Stimulated activated CD4-positive, alpha-beta T cell treated with anti-CD3 and anti-CD28 coated beads, Interleukin-4, amount 100 ng/mL, for 24 hours (primary cell): ENCODE data around the gene REM2.
"Not testable (repeated sequence)": the region's sequence is repeated elsewhere in the genome, so short reads cannot be mapped to it uniquely, and the experiment has no call there.

Experiments
- DNase-seq: peaks from one replicate; pipeline ENCODE4 v3.0.0-alpha.2; 2020

The REM2 gene

DNA sequence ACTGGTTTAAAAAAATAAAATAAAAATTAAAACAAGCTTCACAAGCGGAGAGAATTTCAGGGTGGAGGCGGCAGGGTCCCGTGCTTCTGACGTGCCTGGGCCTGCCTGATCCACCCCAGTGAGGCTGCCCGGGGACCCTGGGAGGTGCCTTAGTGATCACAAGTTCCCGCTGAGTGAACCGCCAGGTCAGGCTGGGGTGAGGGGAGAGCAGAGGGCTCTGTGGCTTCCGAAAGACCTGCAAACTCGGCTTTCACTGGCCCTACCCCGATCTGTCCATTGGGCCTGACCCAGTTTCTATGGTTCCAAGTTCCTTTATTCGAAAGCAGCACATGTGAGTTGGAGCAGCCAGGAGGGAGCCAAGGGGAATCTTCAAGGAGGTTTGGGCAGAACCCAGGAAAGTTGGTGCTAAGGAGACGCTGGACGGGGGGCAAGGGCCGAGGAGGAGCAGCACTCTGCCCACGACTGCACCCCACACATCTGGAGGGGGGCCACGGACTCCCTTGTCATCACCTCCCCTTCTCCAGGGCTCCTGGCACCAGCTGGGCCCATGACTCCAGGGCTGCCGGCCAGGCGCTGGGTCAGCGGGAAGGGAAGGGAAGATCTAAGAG is 33.7 kb upstream of the REM2 start:
- DNase-seq, result no peak

DNA sequence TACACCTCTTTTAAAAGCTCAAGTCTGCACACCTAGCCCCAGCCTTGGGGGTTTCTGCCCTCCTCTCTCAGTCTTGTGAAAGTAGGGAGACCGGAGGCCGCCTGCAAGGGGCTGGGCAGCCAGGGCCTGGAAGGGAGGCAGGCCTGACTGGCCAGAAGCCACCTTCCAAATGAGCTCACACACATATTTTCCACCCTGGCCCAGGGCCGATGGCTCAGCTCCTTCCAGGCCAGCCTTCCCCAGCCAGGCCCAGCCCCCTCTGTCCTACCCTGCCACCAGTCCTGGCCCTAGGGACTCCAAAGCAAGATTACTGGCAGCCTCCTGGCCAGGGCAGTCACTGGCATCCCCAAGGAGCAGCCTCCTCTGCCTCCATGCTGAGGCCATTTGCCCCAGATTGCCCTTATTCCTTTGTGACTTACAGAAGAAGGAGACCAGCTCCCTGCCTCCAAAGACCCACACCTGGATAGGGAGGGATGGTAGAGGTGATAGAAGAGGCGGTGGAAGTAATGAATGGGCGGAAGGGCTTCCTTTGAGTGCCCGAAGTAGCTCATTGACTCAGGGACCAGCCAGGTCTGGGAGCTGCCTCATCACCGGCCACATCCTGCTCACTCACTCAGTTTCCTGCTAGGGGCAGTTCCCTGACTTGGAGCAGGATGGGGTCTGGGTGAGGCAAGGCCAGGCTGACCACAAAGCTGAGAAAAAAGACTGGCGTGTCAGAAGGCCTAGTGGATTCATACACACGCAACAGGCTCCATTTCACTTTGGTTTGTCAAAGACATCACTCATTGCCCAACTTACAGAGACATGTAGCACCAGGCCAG is 31.9 kb upstream of the REM2 start:
- DNase-seq, result no peak

DNA sequence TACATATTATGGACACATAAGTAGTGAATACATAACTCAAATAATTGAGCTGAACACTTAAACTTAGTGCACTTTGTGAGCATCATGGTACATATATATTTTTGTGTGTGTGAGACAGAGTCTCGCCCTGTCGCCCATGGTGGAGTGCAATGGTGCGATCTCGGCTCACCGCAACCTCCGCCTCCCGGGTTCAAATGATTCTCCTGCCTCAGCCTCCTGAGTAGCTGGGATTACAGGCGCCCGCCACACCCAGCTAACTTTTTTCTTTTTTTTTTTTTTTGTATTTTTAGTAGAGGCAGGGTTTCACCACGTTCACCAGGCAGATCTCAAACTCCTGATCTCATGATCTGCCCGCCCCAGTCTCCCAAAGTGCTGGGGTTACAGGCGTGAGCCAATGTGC is 30.8 kb upstream of the REM2 start:
- not testable (repeated sequence) for DNase-seq

DNA sequence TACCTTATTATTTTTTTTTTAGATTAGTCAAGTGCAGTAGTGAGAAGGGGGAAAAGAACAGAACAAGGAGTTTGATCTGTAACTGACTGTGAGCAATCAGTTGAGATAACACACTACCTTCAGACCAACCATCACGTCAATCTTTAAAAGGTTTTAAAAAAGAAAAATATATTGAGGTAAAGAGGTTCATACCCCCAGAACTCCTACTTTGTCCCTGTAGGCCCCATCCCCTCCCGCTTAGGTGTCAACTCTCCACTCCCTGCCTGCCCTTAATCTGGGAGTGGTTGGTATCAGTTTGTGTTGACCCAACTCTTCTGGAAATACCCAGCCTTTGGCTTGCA is 30.5 kb upstream of the REM2 start:
- DNase-seq, result no peak

DNA sequence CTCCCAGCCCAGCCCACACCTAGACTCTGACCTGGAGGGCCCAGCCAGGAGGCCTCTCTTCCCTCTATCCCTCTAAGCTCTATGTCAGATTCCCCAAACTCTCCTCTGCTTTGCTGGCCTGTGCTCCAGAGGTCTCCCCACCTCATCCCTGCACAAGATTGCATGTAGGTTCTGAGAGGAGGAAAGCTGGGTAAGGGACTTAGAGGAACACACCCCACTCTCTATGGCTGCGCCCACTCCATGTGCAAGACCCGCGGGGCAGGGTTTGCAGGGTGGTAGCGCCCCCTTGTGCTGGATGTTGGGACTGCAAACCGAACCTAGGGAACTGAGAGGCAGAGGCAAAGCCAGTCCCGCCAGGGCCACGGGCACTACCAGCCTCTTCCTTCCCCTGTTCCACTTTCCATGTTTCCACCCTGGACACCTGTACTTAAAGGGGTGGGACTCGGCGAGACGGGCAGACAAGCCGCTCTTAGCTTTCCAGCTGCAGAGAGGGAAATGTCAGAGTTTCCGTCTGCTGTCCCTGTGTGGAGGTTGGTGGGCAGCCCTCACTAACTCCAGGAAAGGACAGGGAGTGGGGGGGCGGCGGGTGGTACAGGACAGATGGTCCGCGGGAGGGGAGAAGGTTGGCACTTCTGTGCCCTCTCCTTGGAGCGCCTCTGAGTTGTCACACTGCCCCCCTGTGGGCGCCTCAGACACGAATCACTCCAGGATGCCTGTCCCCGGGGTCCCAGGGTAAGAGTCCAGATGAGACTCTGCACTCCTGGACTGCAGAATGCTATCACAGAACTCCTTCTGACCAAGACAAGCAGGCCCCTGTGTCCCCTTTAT is 29.9 kb upstream of the REM2 start:
- peak; percentile 93 for DNase-seq

DNA sequence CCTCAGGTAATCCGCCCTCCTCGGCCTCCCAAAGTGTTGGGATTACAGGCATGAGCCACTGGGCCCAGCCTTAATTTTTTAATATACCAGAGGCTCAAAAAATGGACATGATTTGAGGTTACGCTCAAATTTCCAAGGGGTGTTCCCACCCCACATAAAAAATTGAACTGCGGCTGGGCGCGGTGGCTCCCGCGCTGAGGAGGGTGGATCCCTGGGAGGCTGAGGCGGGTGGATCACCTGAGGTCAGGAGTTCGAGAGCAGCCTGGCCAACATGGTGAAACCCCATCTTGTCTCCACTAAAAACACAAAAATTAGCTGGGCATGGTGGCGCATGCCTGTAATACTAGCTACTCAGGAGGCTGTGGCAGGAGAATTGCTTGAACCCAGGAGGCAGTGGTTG is 28.7 kb upstream of the REM2 start:
- not testable (repeated sequence) for DNase-seq

DNA sequence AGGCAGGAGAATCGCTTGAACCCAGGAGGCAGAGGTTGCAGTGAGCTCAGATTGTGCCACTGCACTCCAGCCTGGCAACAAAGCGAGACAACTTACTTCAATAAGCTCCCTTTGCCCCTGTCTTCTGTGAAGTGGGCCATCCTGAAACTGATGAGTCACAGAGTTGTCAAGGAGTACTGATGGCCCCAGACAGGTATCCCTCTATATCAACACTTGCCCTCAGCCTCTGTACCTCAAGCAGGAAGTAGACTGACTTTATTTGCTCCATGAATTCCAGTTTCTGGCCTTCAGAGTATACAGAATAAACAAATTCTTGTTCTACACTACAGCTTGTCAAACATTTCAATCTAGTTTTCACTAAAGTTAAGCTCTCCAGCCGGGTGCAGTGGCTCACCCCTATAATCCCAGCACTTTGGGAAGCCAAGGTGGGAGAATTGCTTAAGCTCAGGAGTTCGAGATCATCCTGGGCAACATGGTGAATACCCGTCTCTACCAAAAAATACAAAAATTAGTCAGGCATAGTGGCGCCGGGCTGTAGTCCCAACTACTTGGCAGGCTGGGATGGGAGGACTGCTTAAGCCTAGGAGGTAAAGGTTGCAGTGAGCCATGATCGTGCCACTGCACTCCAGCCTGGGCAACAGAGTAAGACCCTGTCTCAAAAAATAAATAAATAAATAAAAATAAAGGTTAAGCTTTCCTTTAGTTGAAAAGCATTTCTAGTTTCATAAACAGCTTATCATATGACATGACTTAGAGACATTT is 27.9 kb upstream of the REM2 start:
- no peak for DNase-seq

DNA sequence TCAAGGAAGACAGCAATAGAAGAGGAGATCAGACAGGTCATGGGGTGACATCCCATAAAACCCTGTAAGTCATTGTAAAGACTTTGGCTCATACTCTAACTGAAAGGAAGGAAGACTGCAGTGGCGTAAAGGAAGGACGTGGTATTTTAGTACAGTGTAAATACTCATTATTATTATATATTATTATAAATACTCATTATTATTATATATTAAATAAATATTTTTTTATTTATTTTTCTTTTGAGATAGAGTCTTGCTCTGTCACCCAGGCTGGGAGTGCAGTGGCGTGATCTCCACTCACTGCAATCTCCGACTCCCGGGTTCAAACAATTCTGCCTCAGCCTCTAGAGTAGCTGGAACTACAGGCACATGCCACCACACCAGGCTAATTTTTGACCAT is 26.6 kb upstream of the REM2 start:
- no peak for DNase-seq

DNA sequence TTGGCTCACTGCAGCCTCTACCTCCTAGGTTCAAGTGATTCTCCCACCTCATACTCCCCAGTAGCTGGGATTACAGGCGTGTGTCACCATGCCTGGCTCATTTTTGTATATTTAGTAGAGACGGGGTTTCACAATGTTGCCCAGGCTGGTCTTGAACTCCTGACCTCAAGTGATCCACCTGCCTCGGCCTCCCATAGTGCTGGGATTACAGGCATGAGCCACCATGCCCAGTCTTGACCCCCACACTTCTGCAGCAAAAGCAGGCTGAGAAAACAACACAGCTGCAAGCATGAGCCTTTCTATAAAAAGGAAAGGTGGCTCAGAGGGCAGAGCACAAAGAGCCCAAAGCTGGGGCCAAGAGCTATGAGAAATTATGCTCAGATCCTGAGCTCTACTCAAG is 22.6 kb upstream of the REM2 start:
- not testable (repeated sequence) for DNase-seq

DNA sequence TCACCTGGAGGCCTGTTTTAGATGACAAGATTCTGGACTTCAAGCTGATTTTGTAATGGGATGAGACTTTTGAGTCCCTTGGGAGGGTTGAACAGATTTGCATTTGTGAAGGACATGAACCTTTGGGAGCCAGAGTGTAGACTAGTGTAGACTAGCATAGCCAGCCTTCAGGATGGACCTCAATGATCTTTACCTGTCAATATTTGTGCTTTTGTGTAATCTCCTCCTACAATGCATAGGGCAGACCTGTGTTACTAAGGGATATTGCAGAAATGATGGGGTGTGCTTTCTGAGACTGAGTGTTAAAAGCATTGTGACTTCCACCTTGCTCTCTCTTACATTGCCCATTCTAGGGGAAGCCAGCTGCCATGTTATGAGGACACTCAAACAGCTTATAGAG is 21.4 kb upstream of the REM2 start:
- no peak for DNase-seq

DNA sequence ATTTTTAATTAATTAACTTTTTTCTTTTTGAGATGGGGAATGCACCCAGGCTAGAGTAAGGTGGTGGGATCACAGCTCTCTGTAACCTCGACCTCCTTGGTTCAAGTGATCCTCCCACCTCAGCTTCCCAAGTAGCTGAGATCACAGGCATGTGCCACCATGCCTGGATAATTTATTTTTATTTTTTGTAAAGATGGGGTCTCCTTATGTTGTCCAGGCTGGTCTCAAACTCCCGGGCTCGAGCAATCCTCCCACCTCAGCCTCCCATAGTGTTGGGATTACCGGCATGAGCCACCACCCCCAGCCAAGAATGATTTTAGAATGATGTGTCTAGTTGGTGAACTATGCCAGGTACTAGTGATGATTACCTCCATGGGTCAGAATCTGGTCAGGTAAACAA is 18.0 kb upstream of the REM2 start:
- DNase-seq, result no peak

DNA sequence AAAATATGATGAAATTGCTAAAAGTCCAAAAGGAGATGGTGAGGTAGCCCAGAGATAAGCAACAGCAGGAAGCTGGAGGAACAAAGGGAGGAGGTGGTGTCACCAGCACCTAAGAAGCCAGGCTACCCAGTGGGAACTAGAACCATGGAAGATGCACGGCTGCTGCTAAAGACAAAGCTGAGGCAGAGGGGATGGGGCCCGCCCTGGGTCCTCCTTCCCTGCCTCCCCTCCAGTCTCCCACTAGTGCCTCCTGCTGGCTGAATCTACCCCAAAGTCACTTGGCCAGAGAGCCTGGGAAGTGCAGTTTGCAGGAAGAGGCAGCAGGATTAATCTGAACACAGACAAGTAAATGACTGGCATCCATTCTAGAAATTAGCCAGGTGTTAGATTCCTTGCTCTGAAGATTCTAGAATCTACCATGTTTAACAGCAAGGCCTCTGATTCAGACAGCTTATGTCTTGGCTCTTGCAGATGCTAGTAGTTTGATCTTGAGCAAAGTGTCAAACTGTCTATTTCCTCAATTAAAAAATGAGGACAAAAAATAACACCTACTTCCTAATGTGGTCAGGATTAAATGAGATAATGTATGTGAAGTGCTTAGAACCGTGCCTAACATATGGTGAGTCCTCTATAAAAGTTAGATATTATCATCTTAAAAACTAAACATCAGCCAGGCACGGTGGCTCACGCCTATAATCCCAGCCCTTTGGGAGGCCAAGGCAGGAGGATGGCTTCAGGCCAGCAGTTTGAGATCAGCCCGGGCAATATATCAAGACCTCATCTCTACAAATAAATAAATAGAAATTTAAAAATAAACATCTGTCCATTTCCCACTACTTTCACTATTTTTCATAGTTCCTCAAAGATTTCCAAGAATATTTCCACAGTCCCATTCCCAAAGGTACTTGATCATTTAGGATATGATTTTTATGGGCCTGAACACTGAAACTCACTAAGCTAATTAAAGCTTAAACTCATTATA is 17.3 kb upstream of the REM2 start:
- DNase-seq, result no peak

DNA sequence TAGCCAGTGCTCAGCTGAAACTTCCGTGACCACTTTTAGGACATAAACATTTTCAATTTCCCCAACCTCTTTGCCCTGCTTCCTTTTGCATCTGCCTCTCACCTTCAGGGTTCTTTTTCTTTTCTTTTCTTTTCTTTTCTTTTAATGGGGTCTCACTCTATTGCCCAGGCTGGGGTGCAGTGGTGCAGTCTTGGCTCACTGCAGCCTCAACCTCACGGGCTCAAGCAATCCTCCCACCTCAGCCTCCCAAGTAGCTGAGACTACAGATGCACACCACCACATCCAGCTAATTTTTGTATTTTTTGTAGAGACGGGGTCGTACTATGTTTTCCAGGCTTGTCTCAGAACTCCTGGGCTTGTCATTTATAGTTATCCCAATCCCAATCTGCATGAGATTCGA is 16.1 kb upstream of the REM2 start:
- no peak for DNase-seq

DNA sequence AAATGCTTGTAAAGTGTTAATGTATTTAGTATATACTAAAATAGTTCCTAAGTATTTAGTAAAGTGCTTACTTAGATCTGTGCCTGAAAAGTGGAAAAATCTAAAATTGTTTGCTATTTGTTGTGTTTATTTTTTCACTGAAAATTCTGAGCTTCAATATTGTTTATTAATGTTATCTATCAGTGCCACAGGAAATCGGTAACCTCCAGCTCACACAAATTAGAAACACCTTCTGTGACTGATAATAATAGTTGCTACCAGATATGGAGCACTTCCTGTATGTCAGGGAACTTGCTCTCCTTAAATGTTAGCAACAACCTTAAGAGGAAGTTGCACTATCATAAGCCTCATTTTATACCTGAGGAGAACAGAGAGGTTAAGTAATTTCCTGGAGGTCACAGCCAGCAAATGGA is 12.2 kb upstream of the REM2 start:
- DNase-seq, result no peak

DNA sequence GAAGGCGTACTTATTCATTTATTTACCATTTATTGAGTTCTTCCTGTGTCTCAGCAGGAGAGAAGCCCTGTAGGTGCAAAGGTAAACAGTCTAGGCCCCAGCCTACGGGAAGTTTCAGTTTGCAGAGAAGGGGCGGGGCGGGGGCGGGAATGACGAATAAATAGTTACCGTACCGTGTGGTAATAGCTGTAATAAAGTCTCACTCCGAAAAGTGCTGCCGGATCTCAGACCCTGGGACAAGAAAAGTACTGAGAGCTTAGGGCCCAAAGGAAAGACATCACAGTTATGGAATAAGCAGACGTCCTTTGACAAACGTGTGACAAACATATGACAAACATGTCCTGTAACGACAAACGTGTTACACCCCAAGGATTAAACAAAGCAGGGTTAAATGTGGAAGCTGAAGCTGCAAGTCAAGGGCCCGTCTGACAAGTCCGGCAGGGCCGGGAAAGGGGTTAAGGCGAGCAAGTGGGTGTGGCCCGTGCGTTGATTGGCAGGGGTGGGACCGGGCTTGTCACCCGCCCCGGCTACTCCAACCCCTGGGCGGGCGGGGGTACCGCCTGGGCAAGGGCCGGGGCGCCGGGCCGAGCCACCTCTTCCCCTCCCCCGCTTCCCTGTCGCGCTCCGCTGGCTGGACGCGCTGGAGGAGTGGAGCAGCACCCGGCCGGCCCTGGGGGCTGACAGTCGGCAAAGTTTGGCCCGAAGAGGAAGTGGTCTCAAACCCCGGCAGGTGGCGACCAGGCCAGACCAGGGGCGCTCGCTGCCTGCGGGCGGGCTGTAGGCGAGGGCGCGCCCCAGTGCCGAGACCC is 11.6 kb upstream of the REM2 start, which contains the start of gene LRP10:
LRP10 (plus strand) TSS at position 517 of the 809 bp plus-strand sequence. CDS start 564 bp downstream, outside the sequence.
- peak; percentile 75 for DNase-seq

DNA sequence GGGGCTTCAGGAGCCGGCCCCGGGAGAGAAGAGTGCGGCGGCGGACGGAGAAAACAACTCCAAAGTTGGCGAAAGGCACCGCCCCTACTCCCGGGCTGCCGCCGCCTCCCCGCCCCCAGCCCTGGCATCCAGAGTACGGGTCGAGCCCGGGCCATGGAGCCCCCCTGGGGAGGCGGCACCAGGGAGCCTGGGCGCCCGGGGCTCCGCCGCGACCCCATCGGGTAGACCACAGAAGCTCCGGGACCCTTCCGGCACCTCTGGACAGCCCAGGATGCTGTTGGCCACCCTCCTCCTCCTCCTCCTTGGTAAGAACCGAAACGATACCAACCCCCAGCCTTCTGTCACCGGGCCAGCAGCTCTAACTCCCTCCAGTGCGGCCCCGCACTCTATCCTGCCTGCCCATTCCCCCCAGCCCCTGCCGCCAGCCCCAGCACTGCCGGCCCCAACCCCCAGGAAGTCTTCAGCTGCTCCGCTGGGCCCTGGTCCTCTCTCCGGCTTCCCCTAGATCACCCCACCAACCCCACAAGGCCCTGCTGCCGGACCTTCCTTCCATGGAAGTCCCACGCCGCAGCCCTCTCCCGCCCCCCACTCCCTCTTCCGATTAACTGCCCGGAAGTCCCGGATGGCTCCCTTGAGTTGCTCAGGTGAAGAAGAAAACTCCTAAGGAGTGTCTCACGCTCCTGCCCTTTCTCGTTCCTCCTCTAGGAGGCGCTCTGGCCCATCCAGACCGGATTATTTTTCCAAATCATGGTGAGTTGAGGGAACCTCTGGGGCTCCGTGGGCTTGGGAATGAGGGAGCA is 10.8 kb upstream of the REM2 start:
- DNase-seq, result peak; percentile 78

DNA sequence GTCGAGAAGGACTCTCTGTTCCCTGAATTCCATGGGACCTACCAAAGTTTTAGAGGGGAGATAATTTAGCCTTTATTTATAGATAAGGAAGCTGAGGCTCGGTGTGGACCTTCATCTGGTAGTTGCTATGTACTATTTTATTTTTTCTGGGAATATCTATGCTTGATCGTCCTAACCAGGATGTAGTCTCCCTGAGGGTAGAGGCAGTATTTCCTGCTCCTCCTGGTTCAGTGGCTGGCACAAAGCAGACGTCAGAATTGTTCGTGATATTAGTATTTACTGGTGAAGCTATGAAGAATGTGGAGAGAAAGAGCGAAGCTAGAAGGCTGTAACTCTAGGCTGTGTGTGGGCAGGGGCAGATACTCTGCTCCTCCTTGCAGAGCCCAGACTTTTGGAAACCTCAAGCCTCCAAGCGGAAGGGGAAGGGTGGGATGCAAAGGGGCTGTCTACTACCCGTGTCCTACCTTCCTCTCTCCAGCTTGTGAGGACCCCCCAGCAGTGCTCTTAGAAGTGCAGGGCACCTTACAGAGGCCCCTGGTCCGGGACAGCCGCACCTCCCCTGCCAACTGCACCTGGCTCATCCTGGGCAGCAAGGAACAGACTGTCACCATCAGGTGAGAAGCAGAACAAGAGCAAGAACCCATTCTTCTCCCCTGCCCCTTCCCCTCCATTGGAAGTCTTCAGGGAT is 10.0 kb upstream of the REM2 start:
- no peak for DNase-seq

DNA sequence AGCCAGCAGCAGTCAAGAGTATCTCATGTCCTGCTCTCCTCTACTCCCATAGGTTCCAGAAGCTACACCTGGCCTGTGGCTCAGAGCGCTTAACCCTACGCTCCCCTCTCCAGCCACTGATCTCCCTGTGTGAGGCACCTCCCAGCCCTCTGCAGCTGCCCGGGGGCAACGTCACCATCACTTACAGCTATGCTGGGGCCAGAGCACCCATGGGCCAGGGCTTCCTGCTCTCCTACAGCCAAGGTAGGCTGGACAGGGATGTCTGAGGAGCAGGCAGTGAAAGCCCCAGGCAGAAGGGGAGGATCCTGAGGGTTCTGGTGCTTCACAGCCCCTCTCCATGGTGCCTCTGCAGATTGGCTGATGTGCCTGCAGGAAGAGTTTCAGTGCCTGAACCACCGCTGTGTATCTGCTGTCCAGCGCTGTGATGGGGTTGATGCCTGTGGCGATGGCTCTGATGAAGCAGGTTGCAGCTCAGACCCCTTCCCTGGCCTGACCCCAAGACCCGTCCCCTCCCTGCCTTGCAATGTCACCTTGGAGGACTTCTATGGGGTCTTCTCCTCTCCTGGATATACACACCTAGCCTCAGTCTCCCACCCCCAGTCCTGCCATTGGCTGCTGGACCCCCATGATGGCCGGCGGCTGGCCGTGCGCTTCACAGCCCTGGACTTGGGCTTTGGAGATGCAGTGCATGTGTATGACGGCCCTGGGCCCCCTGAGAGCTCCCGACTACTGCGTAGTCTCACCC is 7.8 kb upstream of the REM2 start:
- DNase-seq, result no peak
